Measurements from ENCODE around the gene IL11.
A peak's percentile ranks its signal among the peaks of the same experiment; 100 is the strongest.

Gene IL11

DNA sequence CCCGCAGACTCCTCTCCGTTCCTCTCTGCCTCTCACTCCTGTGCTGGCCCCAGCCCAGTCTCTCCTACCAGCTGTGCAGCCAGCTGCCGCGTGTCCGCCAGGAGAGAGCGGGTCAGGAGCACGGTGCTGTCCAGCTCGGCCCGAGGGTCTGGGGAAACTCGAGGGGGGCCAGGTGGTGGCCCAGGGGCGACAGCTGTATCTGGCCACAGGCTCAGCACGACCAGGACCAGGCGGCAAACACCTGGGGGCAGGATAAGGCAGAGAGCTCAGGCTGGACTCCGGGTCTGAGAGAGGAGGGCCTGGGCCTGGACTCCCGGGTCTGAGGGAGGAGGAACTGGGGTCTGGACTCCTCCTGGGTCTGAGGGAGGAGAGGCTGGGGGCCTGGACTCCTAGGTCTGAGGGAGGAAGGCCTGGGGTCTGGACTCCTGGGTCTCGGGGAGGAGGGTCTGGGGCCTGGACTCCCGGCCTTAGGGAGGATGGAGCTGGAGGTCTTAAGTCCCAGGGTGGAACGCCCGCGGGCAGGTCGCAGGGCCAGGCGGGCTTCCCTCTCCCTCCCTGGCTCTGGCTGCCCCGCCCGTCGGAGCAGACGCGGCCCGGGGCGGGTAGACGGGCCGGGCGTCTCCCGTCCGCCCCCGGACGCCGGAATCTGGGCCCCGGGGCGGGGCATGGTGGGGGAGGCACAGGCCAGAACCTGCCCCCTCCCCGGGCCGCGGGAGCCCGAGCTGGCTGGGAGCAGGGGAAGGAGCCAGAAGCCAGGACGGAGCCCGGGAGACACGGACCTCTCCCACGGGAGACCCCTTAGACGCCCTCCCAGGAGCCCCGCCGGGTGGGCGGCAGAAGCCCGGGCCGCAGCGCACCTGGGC, 1.3 kb downstream of the IL11 start:
- peak overlapping the region; percentile 62 for H3K4me3 ChIP-seq (ENCODE audit: low read depth, low read length)
- no peak overlapping the region for H3K9ac ChIP-seq (ENCODE audit: low read depth, low read length)
- no peaks in the 10 kb centered on the region for H3K36me3 ChIP-seq (ENCODE audit: control insufficient read depth, insufficient read depth, low read length)
- peaks cover 22% of the 10 kb centered on the region for H3K4me1 ChIP-seq (ENCODE audit: control insufficient read depth, insufficient read depth, low read length)
- no peak overlapping the region for H3K27ac ChIP-seq (ENCODE audit: low read depth, low read length)
- no peaks in the 10 kb centered on the region for H3K9me3 ChIP-seq (ENCODE audit: control insufficient read depth, insufficient read depth, low read length)
- H3K27me3 ChIP-seq (ENCODE audit: control insufficient read depth, insufficient read depth, low read length), result peaks cover 42% of the 10 kb centered on the region

DNA sequence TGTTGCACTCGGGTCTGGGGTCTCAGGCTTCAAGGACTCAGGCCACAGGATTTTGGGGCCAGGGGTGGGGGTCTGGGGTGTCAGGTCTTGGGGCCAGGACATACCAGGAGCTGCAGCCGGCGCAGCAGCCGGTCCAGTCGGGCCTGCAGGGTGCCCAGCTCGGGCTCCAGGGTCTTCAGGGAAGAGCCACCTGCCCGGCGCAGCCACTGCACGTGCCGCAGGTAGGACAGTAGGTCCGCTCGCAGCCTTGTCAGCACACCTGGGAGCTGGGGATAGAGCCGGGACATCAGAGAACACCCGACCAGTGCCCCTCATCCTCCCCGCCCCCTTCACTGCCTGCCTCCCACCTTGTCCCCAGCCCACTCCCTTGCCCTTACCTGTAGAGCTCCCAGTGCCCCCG, 2.2 kb downstream of the IL11 start:
- Histone ChIP-seq H3K4me1 (ENCODE audit: control insufficient read depth, insufficient read depth, low read length) (peaks cover 19% of the 10 kb centered on the region), H3K27ac (ENCODE audit: low read depth, low read length) (no peak overlapping the region), H3K9me3 (ENCODE audit: control insufficient read depth, insufficient read depth, low read length) (no peaks in the 10 kb centered on the region), H3K27me3 (ENCODE audit: control insufficient read depth, insufficient read depth, low read length) (peaks cover 42% of the 10 kb centered on the region), H3K4me3 (ENCODE audit: low read depth, low read length) (no peak overlapping the region), H3K36me3 (ENCODE audit: control insufficient read depth, insufficient read depth, low read length) (no peaks in the 10 kb centered on the region), H3K9ac (ENCODE audit: low read depth, low read length) (no peak overlapping the region)

DNA sequence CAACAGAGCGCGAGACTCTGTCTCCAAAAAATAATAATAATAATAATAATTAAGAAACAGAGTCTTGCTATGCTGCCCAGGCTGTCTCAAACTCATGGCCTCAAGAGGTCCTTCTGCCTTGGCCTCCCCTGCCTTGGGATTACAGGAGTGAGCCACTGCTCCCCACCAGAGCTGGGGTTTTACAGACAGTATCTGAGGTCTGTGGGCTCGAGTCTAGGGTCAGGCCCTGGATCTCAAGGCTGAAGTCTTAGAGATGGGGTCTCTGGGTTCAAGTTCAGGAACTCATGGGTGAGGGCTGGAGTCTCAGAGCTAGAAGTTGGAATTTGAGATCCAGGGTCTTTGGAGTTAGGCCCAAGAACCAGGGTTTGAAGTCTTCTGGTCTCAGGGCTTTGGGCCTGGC, 3.5 kb downstream of the IL11 start:
- Histone ChIP-seq H3K27me3 (ENCODE audit: control insufficient read depth, insufficient read depth, low read length) (peaks cover 30% of the 10 kb centered on the region), H3K4me1 (ENCODE audit: control insufficient read depth, insufficient read depth, low read length) (peaks cover 18% of the 10 kb centered on the region; the same call in 1 of the 2 replicates), H3K36me3 (ENCODE audit: control insufficient read depth, insufficient read depth, low read length) (no peaks in the 10 kb centered on the region), H3K27ac (ENCODE audit: low read depth, low read length) (no peak overlapping the region), H3K9ac (ENCODE audit: low read depth, low read length) (no peak overlapping the region), H3K4me3 (ENCODE audit: low read depth, low read length) (no peak overlapping the region), H3K9me3 (ENCODE audit: control insufficient read depth, insufficient read depth, low read length) (no peaks in the 10 kb centered on the region)

DNA sequence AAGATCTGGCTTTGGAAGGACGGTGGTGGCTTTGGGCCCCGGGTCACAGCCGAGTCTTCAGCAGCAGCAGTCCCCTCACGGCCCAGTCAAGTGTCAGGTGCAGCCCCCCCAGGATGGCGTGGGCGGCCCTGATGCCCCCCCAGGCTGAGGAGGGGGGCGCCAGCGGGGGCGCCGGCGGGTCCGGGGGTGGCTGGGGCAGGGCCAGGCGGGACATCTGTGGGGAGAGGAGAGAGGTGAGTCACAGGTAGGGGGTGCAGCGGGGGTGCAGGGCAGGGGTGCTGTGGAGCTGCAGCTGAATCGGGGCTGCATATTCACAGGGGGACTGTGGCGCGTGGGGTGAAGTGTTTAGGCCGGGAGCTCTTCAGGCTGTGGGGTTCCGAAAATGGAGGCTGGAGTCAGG, 4.3 kb downstream of the IL11 start:
- Histone ChIP-seq H3K36me3 (ENCODE audit: control insufficient read depth, insufficient read depth, low read length) (no peaks in the 10 kb centered on the region), H3K9ac (ENCODE audit: low read depth, low read length) (no peak overlapping the region), H3K9me3 (ENCODE audit: control insufficient read depth, insufficient read depth, low read length) (no peaks in the 10 kb centered on the region), H3K27ac (ENCODE audit: low read depth, low read length) (no peak overlapping the region), H3K4me3 (ENCODE audit: low read depth, low read length) (no peak overlapping the region), H3K27me3 (ENCODE audit: control insufficient read depth, insufficient read depth, low read length) (peaks cover 22% of the 10 kb centered on the region), H3K4me1 (ENCODE audit: control insufficient read depth, insufficient read depth, low read length) (peaks cover 17% of the 10 kb centered on the region; the same call in 1 of the 2 replicates)

DNA sequence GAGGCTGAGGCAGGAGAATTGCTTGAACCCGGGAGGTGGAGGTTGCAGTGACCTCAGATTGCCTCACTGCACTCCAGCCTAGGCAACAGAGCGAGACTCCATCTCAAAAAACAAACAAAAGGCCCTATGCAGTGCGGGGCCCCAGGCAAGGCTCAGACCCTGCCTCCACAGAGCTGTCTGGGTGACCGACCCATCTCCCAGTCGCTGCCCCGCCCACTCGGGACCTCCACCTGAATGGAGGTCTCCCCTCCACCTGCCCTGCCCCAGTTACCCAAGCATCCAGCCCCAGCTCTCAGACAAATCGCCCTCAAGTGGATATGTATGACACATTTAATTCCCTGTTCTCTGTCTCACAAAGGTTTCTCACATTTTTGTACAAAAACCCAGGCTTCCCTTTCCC, 5.0 kb downstream of the IL11 start:
- no peak overlapping the region for H3K27ac ChIP-seq (ENCODE audit: low read depth, low read length)
- H3K4me3 ChIP-seq (ENCODE audit: low read depth, low read length), result no peak overlapping the region
- H3K27me3 ChIP-seq (ENCODE audit: control insufficient read depth, insufficient read depth, low read length), result peaks cover 16% of the 10 kb centered on the region
- H3K4me1 ChIP-seq (ENCODE audit: control insufficient read depth, insufficient read depth, low read length), result peaks cover 12% of the 10 kb centered on the region; the same call in 1 of the 2 replicates
- H3K36me3 ChIP-seq (ENCODE audit: control insufficient read depth, insufficient read depth, low read length), result no peaks in the 10 kb centered on the region
- no peaks in the 10 kb centered on the region for H3K9me3 ChIP-seq (ENCODE audit: control insufficient read depth, insufficient read depth, low read length)
- no peak overlapping the region for H3K9ac ChIP-seq (ENCODE audit: low read depth, low read length)

DNA sequence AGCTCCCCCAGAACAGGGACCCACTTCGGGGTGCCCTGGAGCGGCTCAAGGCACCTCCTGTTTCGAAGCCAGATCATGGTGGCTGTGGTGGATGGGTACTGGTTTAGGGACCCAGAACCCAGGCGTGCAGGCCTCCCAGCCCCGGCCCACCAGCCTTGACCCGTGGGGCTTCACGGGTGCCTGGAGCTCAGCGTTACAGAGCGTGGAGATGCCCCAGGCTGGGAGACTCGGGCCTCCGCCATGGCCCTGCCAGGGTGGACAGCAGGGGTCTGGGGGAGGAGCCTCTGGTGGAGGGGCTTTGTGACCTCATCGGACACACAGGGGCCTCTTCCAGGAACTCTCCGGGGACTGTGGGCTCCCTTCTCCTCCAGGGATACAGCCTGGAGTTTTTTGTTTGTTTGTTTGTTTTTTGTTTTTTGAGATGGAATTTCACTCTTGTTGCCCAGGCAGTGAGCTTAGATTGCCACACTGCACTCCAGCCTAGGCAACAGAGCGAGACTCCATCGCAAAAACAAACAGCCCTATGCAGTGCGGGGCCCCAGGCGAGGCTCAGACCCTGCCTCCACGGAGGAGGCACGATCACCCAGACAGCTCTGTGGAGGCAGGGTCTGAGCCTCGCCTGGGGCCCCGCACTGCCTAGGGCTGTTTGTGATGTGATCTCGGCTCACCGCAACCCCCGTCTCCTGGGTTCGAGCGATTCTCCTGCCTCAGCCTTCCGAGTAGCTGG, 7.1 kb downstream of the IL11 start, which contains the start of gene GARIN5B:
GARIN5B (minus strand) TSS at position 271 of the 727 bp plus-strand sequence; CDS start at position 77, 194 bp downstream.
- Histone ChIP-seq H3K9ac (ENCODE audit: low read depth, low read length) (no peak within 1 kb of the TSS), H3K27me3 (ENCODE audit: control insufficient read depth, insufficient read depth, low read length) (peaks cover 7% of the 10 kb centered on the region; the same call in 1 of the 2 replicates), H3K27ac (ENCODE audit: low read depth, low read length) (no peak within 1 kb of the TSS), H3K36me3 (ENCODE audit: control insufficient read depth, insufficient read depth, low read length) (no peaks in the 10 kb centered on the region), H3K9me3 (ENCODE audit: control insufficient read depth, insufficient read depth, low read length) (no peaks in the 10 kb centered on the region), H3K4me1 (ENCODE audit: control insufficient read depth, insufficient read depth, low read length) (peaks cover 7% of the 10 kb centered on the region; the same call in 1 of the 2 replicates), H3K4me3 (ENCODE audit: low read depth, low read length) (no peak within 1 kb of the TSS)

DNA sequence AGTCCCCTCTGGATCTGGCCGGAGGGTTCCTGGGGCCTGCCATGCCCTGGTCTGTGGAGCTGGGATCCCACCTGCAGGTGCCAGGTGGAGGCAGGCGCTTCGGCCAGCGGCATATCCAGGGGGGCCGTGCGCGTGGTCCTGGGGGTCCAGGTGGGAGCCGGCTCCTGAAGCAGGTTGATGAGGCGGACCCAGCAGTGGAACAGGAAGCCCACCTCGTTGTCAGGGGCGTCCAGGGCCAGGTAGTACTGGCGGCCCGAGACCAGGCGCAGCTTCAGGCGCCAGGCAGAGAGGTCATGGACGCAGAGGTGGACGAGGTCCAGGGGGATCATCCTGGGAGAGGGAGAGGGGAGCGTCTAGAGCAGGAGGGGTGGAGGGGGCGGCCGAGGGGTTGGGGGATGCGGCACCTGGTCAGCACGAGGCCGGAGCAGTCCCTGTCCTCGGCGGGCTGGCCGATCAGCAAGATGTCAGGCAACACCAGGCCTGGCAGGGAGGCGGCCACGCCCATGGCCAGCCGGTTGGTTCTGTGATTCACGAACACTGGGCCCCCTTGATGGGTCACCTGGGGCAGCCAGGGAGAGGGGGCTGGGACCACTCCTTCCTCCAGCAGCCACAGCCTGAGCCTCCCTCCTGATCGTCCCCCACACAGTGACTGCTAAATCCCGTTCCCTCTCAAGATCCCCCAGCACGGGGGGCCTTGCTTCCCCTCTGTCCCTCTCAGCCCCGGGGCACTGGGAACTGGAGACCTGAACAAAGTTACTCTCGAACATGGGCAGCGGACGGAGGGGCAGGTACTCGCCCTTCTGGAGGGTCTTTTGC, 7.9 kb downstream of the IL11 start:
- Histone ChIP-seq H3K36me3 (ENCODE audit: control insufficient read depth, insufficient read depth, low read length) (no peaks in the 10 kb centered on the region), H3K9me3 (ENCODE audit: control insufficient read depth, insufficient read depth, low read length) (no peaks in the 10 kb centered on the region), H3K27ac (ENCODE audit: low read depth, low read length) (no peak overlapping the region), H3K4me3 (ENCODE audit: low read depth, low read length) (no peak overlapping the region), H3K4me1 (ENCODE audit: control insufficient read depth, insufficient read depth, low read length) (peaks cover 7% of the 10 kb centered on the region; the same call in 1 of the 2 replicates), H3K27me3 (ENCODE audit: control insufficient read depth, insufficient read depth, low read length) (peaks cover 9% of the 10 kb centered on the region), H3K9ac (ENCODE audit: low read depth, low read length) (no peak overlapping the region)

DNA sequence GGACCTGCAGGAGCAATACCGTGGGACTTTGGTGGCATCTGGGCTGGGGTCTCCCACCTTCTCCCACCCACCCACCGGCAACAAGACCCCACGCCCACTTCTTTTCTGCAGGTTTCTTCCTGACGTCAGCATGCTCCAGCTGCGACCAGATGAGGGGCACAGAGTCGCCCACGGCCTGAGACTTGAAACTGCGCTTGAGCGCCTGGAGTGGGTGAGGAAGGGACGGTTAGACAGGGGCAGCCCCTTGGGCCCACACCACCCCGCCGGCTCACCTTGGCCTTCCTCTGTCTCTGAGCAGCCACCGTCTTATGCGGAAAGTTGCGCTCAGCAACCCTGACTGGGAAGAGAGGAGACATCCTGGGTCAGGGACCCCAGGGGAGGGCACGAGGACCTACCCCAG, 9.4 kb downstream of the IL11 start:
- H3K27me3 ChIP-seq (ENCODE audit: control insufficient read depth, insufficient read depth, low read length), result peaks cover 23% of the 10 kb centered on the region
- H3K4me3 ChIP-seq (ENCODE audit: low read depth, low read length), result no peak overlapping the region
- H3K9me3 ChIP-seq (ENCODE audit: control insufficient read depth, insufficient read depth, low read length), result no peaks in the 10 kb centered on the region
- no peak overlapping the region for H3K9ac ChIP-seq (ENCODE audit: low read depth, low read length)
- no peak overlapping the region for H3K27ac ChIP-seq (ENCODE audit: low read depth, low read length)
- no peaks in the 10 kb centered on the region for H3K36me3 ChIP-seq (ENCODE audit: control insufficient read depth, insufficient read depth, low read length)
- H3K4me1 ChIP-seq (ENCODE audit: control insufficient read depth, insufficient read depth, low read length), result peaks cover 7% of the 10 kb centered on the region; the same call in 1 of the 2 replicates

DNA sequence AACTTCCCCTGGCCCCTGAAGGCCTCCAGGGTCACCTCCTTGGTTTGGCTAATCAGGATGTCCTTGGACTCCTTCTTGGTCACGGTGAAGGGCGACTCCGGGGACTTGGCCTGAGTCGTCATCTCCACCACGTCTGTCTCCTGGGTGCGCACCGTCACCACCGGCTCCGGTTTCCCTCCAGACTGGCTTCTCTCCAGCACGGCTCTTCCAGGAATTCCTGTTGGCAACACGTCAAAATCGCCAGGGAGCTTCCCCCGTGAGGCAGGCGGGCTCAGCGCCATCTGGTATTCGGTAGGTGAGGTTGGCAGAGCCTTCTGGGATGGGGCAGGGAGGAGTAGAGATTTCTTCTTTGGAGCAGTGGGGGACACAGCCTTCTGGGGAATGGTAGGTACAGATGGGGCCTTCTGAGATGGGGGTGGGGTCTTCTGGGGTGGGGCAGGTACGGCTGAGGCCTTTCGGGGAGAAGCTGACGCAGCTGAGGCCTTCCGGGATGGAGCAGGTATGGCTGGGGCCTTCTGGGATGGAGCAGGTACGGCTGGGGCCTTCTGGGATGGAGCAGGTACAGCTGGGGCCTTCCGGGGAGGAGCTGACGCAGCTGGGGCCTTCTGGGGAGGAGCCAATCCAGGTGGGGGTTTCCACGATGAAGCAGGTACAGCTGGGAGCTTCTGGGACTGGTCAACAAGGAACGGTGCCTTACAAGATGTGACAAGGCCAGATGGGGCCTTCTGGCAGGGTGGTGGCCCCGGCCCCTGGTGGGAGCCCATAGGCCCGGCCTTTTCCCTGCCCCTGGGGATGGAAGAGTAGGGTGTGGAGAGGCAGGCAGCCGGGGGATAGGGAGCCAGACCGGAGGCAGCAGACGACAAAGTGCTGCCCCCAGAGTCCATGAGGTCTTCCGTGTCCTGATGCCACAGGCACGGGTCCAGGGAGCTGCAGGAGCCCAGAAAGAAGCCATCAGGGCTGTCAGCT, 11.0 kb downstream of the IL11 start:
- Histone ChIP-seq H3K27me3 (ENCODE audit: control insufficient read depth, insufficient read depth, low read length) (peaks cover 35% of the 10 kb centered on the region), H3K9me3 (ENCODE audit: control insufficient read depth, insufficient read depth, low read length) (no peaks in the 10 kb centered on the region), H3K36me3 (ENCODE audit: control insufficient read depth, insufficient read depth, low read length) (no peaks in the 10 kb centered on the region), H3K9ac (ENCODE audit: low read depth, low read length) (no peak overlapping the region), H3K4me3 (ENCODE audit: low read depth, low read length) (no peak overlapping the region), H3K27ac (ENCODE audit: low read depth, low read length) (no peak overlapping the region), H3K4me1 (ENCODE audit: control insufficient read depth, insufficient read depth, low read length) (peaks cover 11% of the 10 kb centered on the region; the same call in 1 of the 2 replicates)

DNA sequence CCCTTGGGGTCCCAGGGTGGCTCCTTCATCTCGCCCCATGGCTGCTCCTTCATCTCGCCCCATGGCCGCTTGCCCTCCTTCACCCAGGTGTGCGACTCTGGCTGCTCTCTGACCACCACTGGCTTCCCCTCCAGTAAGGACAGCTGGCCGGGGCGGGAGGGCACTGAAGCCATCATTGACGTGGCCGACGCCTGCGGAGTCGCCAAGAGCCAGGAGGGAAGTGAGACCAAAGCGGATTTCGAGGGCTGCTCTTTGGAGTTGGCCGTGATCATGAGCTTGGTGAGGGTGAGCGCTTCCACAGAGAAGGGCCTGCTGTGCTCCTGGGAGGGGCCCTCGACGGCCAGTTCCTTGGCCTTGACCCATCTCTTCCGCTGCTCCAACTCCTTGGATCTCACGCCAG, 11.8 kb downstream of the IL11 start:
- Histone ChIP-seq H3K36me3 (ENCODE audit: control insufficient read depth, insufficient read depth, low read length) (no peaks in the 10 kb centered on the region), H3K27ac (ENCODE audit: low read depth, low read length) (no peak overlapping the region), H3K27me3 (ENCODE audit: control insufficient read depth, insufficient read depth, low read length) (peaks cover 39% of the 10 kb centered on the region), H3K4me1 (ENCODE audit: control insufficient read depth, insufficient read depth, low read length) (peaks cover 11% of the 10 kb centered on the region), H3K9me3 (ENCODE audit: control insufficient read depth, insufficient read depth, low read length) (no peaks in the 10 kb centered on the region), H3K4me3 (ENCODE audit: low read depth, low read length) (no peak overlapping the region), H3K9ac (ENCODE audit: low read depth, low read length) (no peak overlapping the region)

All from HUES48 (cell line).